Measurements from ENCODE around the gene ELL3.
"Not testable (repeated sequence)": the region's sequence is repeated elsewhere in the genome, so short reads cannot be mapped to it uniquely, and the experiment has no call there.

ELL3 gene

GRCh38 chr15:43789409-43789808 is 12.6 kb upstream of the ELL3 start:
- DNase-seq = no peak

- no peak for DNase-seq
These were observed 2.2 kb upstream of the ELL3 start for GRCh38 chr15:43779016-43779415.

- no peak for DNase-seq
These were observed 625 bp upstream of the ELL3 start for GRCh38 chr15:43777267-43777914.

- no peak for DNase-seq
These were observed 557 bp downstream of the ELL3 start for GRCh38 chr15:43776101-43776717.

GRCh38 chr15:43775411-43775965 is 1.3 kb downstream of the ELL3 start:
- DNase-seq = no peak

- no peak for DNase-seq
These were observed 2.7 kb downstream of the ELL3 start for GRCh38 chr15:43774062-43774461.

GRCh38 chr15:43772624-43773023 is 4.1 kb downstream of the ELL3 start:
- DNase-seq = no peak

- DNase-seq = no peak
These were observed 5.0 kb downstream of the ELL3 start for GRCh38 chr15:43771816-43772215.

GRCh38 chr15:43769584-43770228 is 7.1 kb downstream of the ELL3 start:
- peak; percentile 17 for DNase-seq

GRCh38 chr15:43763819-43764446 is 12.8 kb downstream of the ELL3 start:
- no peak for DNase-seq

GRCh38 chr15:43762824-43763223 is 13.9 kb downstream of the ELL3 start:
- DNase-seq = no peak

GRCh38 chr15:43751885-43752284 is 24.9 kb downstream of the ELL3 start:
- DNase-seq = no peak

GRCh38 chr15:43749690-43750345 is 26.9 kb downstream of the ELL3 start:
- DNase-seq = no peak

GRCh38 chr15:43748376-43748775 is 28.4 kb downstream of the ELL3 start:
- no peak for DNase-seq

GRCh38 chr15:43746903-43747309 is 29.9 kb downstream of the ELL3 start:
- not testable (repeated sequence) for DNase-seq

- peak; percentile 65 for DNase-seq
These were observed 30.4 kb downstream of the ELL3 start, which contains the start of gene PDIA3 for GRCh38 chr15:43746245-43746902. Gene PDIA3 (plus strand): TSS chr15:43746438. CDS start chr15:43746540, 102 bp downstream.

GRCh38 chr15:43735416-43735815 is 41.4 kb downstream of the ELL3 start:
- DNase-seq = no peak

- DNase-seq = not testable (repeated sequence)
These were observed 48.6 kb downstream of the ELL3 start for GRCh38 chr15:43728053-43728725.

- DNase-seq = not testable (repeated sequence)
These were observed 50.5 kb downstream of the ELL3 start for GRCh38 chr15:43726306-43726705.

- DNase-seq = no peak
These were observed 53.6 kb downstream of the ELL3 start for GRCh38 chr15:43723151-43723550.
